H1 (cell line): ENCODE results near the gene NAA11. TPM values are rescaled to one million over a fixed set of nuclear protein-coding genes. Genes with fewer than 3 reads are reported as not detected.

Experiments
- HDAC6 ChIP-seq: IDR thresholded peaks from one replicate; pipeline ENCODE4 v1.7.1; 2012; ENCODE audit warnings: low read depth, mild to moderate bottlenecking, inconsistent platforms, low read length, moderate library complexity
- MAFK ChIP-seq: IDR thresholded peaks from 2 replicates; pipeline ENCODE4 v1.6.1; 2012; ENCODE audit warnings: low read depth, mild to moderate bottlenecking, improper control_type of control experiment, low read length
- POU5F1 ChIP-seq: IDR thresholded peaks from 2 replicates; pipeline ENCODE4 v1.6.1; 2011; ENCODE audit warnings: low read depth, mild to moderate bottlenecking, low read length, moderate library complexity
- RBBP5 ChIP-seq: IDR thresholded peaks from 2 replicates; pipeline ENCODE4 v1.7.1; 2012; ENCODE audit warnings: low read depth, mild to moderate bottlenecking, inconsistent platforms, low read length, moderate library complexity, borderline replicate concordance
- SAP30 ChIP-seq: fragments of 300-600 bp; sonication (generic); IDR thresholded peaks from 2 replicates; pipeline ENCODE4 v1.7.1; 2012; ENCODE audit warnings: low read length, moderate library complexity, mild to moderate bottlenecking, inconsistent platforms; ENCODE audit not compliant: insufficient read depth, insufficient replicate concordance
- SP4 ChIP-seq: IDR thresholded peaks from 2 replicates; pipeline ENCODE4 v1.6.1; 2012; ENCODE audit warnings: low read length, inconsistent platforms
- SRF ChIP-seq: IDR thresholded peaks from 2 replicates; pipeline ENCODE4 v1.6.1; 2011; ENCODE audit warnings: mild to moderate bottlenecking, low read depth, low read length, moderate library complexity
- TAF1 ChIP-seq: IDR thresholded peaks from 2 replicates; pipeline ENCODE4 v1.6.1; 2011; ENCODE audit warnings: mild to moderate bottlenecking, low read depth, low read length
- TBP ChIP-seq: IDR thresholded peaks from 2 replicates; pipeline ENCODE4 v1.6.1; 2011; ENCODE audit warnings: low read depth, low read length, improper control_type of control experiment
- TEAD4 ChIP-seq: IDR thresholded peaks from 2 replicates; pipeline ENCODE4 v1.6.1; 2012; ENCODE audit warnings: low read depth, low read length, inconsistent platforms, mixed read lengths
- polyA plus RNA-seq, 7 experiments: library from polyadenylated mRNA; depleted of rRNA in 3 of 7; stranded (reverse) in 5 of 7; unstranded in 2 of 7; fragments of >200 nt in 5 of 7; fragments of 200-250 nt in 2 of 7; gene quantifications; 1 replicate in 5 of 7; 2 replicates in 1 of 7; 4 replicates in 1 of 7; pipeline versions ENCODE4 v1.2.1 to v1.2.3, GENCODE V29; 2011 to 2013; ENCODE audit warnings: missing spikeins in 2 of 7, mixed read lengths in 2 of 7
- total RNA-seq: library from RNA; stranded (reverse); fragmentation: NEBNext Ultra II Directional; extraction: Animal tissue kit (Norgen Biotek cat#: 25700); gene quantifications from 2 replicates; pipeline ENCODE4 v1.2.1, GENCODE V29; 2021
- TF ChIP-seq, protein P1 (sequence below): fragments of 300-600 bp; sonication (generic); IDR thresholded peaks from 2 replicates; pipeline ENCODE4 v1.7.1; 2012; ENCODE audit warnings: low read length, moderate library complexity, mild to moderate bottlenecking, inconsistent platforms; ENCODE audit not compliant: insufficient replicate concordance
- TF ChIP-seq, protein P2 (sequence below): IDR thresholded peaks from 2 replicates; pipeline ENCODE4 v1.6.1; 2011; ENCODE audit warnings: low read depth, mild to moderate bottlenecking, low read length; ENCODE audit not compliant: insufficient read depth

NAA11 gene
- total and polyA plus RNA-seq, 2 of the 8 experiments (the other 6 are each of a cell fraction or from before 2014, with no cell fraction given) = not detected

DNA sequence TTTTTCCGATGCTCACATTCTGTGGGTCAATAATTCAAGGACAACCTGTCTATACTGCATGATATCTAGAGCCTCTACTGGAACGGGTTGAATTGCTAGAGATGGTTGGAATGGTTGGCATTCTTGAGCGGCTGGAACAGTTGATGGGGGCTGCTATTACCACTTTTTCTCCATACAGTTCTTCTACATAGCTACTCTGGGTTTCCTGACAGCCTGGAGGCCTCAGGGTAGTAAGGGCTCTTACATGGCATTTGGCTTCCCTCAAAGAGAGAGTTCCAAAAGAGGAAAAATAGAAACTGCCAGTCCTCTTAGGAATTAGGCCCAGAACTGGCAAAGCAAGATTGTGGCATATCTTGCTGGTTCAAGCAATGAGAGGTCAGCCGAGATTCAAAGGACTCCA is 53.1 kb downstream of the NAA11 start (continued):
- TF ChIP-seq, protein P1, sequence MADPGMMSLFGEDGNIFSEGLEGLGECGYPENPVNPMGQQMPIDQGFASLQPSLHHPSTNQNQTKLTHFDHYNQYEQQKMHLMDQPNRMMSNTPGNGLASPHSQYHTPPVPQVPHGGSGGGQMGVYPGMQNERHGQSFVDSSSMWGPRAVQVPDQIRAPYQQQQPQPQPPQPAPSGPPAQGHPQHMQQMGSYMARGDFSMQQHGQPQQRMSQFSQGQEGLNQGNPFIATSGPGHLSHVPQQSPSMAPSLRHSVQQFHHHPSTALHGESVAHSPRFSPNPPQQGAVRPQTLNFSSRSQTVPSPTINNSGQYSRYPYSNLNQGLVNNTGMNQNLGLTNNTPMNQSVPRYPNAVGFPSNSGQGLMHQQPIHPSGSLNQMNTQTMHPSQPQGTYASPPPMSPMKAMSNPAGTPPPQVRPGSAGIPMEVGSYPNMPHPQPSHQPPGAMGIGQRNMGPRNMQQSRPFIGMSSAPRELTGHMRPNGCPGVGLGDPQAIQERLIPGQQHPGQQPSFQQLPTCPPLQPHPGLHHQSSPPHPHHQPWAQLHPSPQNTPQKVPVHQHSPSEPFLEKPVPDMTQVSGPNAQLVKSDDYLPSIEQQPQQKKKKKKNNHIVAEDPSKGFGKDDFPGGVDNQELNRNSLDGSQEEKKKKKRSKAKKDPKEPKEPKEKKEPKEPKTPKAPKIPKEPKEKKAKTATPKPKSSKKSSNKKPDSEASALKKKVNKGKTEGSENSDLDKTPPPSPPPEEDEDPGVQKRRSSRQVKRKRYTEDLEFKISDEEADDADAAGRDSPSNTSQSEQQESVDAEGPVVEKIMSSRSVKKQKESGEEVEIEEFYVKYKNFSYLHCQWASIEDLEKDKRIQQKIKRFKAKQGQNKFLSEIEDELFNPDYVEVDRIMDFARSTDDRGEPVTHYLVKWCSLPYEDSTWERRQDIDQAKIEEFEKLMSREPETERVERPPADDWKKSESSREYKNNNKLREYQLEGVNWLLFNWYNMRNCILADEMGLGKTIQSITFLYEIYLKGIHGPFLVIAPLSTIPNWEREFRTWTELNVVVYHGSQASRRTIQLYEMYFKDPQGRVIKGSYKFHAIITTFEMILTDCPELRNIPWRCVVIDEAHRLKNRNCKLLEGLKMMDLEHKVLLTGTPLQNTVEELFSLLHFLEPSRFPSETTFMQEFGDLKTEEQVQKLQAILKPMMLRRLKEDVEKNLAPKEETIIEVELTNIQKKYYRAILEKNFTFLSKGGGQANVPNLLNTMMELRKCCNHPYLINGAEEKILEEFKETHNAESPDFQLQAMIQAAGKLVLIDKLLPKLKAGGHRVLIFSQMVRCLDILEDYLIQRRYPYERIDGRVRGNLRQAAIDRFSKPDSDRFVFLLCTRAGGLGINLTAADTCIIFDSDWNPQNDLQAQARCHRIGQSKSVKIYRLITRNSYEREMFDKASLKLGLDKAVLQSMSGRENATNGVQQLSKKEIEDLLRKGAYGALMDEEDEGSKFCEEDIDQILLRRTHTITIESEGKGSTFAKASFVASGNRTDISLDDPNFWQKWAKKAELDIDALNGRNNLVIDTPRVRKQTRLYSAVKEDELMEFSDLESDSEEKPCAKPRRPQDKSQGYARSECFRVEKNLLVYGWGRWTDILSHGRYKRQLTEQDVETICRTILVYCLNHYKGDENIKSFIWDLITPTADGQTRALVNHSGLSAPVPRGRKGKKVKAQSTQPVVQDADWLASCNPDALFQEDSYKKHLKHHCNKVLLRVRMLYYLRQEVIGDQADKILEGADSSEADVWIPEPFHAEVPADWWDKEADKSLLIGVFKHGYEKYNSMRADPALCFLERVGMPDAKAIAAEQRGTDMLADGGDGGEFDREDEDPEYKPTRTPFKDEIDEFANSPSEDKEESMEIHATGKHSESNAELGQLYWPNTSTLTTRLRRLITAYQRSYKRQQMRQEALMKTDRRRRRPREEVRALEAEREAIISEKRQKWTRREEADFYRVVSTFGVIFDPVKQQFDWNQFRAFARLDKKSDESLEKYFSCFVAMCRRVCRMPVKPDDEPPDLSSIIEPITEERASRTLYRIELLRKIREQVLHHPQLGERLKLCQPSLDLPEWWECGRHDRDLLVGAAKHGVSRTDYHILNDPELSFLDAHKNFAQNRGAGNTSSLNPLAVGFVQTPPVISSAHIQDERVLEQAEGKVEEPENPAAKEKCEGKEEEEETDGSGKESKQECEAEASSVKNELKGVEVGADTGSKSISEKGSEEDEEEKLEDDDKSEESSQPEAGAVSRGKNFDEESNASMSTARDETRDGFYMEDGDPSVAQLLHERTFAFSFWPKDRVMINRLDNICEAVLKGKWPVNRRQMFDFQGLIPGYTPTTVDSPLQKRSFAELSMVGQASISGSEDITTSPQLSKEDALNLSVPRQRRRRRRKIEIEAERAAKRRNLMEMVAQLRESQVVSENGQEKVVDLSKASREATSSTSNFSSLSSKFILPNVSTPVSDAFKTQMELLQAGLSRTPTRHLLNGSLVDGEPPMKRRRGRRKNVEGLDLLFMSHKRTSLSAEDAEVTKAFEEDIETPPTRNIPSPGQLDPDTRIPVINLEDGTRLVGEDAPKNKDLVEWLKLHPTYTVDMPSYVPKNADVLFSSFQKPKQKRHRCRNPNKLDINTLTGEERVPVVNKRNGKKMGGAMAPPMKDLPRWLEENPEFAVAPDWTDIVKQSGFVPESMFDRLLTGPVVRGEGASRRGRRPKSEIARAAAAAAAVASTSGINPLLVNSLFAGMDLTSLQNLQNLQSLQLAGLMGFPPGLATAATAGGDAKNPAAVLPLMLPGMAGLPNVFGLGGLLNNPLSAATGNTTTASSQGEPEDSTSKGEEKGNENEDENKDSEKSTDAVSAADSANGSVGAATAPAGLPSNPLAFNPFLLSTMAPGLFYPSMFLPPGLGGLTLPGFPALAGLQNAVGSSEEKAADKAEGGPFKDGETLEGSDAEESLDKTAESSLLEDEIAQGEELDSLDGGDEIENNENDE = no peak
- TF ChIP-seq HDAC6 = no peak
- no peak for TF ChIP-seq SAP30
- no peak for TF ChIP-seq POU5F1
- no peak for TF ChIP-seq TEAD4
- TF ChIP-seq TBP = no peak
- TF ChIP-seq RBBP5 = no peak
- TF ChIP-seq TAF1 = no peak
- TF ChIP-seq SRF = no peak
- no peak for TF ChIP-seq MAFK
- TF ChIP-seq, protein P2, sequence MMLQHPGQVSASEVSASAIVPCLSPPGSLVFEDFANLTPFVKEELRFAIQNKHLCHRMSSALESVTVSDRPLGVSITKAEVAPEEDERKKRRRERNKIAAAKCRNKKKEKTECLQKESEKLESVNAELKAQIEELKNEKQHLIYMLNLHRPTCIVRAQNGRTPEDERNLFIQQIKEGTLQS = no peak
- no peak for TF ChIP-seq SP4
